Measurements from ENCODE around the gene DIO3. TPM values are rescaled to one million over a fixed set of nuclear protein-coding genes. Genes with fewer than 3 reads are reported as not detected.
A peak's percentile ranks its signal among the peaks of the same experiment; 100 is the strongest.

Gene DIO3
- total RNA-seq, 1 experiment from 2014 or later = not detected

- H3K79me2 ChIP-seq (ENCODE audit: insufficient read depth, low read length) = no peaks in the 10 kb centered on the region
- WGBS (ENCODE audit: extremely low coverage, insufficient read length, low lambda C conversion rate) = no CpG with 5 or more reads among the region's 17 CpGs
- H3K27me3 ChIP-seq (ENCODE audit: insufficient read depth, low read length) = no peaks in the 10 kb centered on the region
- H3K79me1 ChIP-seq (ENCODE audit: insufficient read depth, low read depth, low read length, poor library complexity, severe bottlenecking) = no peaks in the 10 kb centered on the region
- H3K27ac ChIP-seq (ENCODE audit: insufficient read length, low read depth, low read length) = no peak overlapping the region
- no peak overlapping the region for H2BK5ac ChIP-seq (ENCODE audit: insufficient read length, low read length)
- no peak overlapping the region for H3K18ac ChIP-seq (ENCODE audit: insufficient read length, low read depth, low read length)
- no peak for DNase-seq
- no peak overlapping the region for H2BK20ac ChIP-seq (ENCODE audit: low read depth, low read length, poor library complexity, severe bottlenecking)
- no peak overlapping the region for H4K5ac ChIP-seq (ENCODE audit: insufficient read length, low read depth, low read length)
- H3K9ac ChIP-seq (ENCODE audit: extremely low read depth, insufficient read length, low read length) = no peak overlapping the region
- H2AK5ac ChIP-seq (ENCODE audit: insufficient read length, low read length) = no peak overlapping the region
- H3K56ac ChIP-seq (ENCODE audit: insufficient read length, low read depth, low read length) = no peak overlapping the region
- no peaks in the 10 kb centered on the region for H3K23me2 ChIP-seq (ENCODE audit: insufficient read length, low read depth, low read length, poor library complexity, severe bottlenecking)
- H3K27ac Mint-ChIP-seq = peak overlapping the region in 1 of 3 experiments; percentile 44; a peak in 1 of 7 replicates
- peaks cover 3% of the 10 kb centered on the region for H4K20me1 ChIP-seq (ENCODE audit: control insufficient read depth, insufficient read depth, insufficient read length)
- H3K4me1 Mint-ChIP-seq = 0 out of 4 replicates have a peak, but pooled peaks cover 0 to 4% of the 10 kb centered on the region in 2 experiments
- H3T11ph ChIP-seq (ENCODE audit: low read length) = no peak overlapping the region
- H2BK120ac ChIP-seq (ENCODE audit: low read depth, low read length, poor library complexity, severe bottlenecking) = no peak overlapping the region
- no peak overlapping the region for H3K4me2 ChIP-seq (ENCODE audit: insufficient read depth, insufficient read length, low read length)
- H2BK12ac ChIP-seq (ENCODE audit: insufficient read length, low read depth, low read length) = no peak overlapping the region
- H3K27me3 Mint-ChIP-seq (ENCODE audit: low read depth) = peaks cover 21% of the 10 kb centered on the region
- no peaks in the 10 kb centered on the region; a peak in 1 of 5 replicates for H3K9me3 Mint-ChIP-seq
- no peak overlapping the region for H2AFZ ChIP-seq (ENCODE audit: low read length)
- no peak overlapping the region for H3K4me3 Mint-ChIP-seq
- H3K36me3 Mint-ChIP-seq (ENCODE audit: insufficient read depth in 1 of 3, low read depth in 3 of 3) = no peaks in the 10 kb centered on the region; a peak in 1 of 7 replicates
- no peak overlapping the region for H3K23ac ChIP-seq (ENCODE audit: insufficient read length, low read depth, low read length)
- H3K9me3 ChIP-seq (ENCODE audit: control insufficient read depth, low read depth, low read length) = no peaks in the 10 kb centered on the region
- H3K4ac ChIP-seq (ENCODE audit: low read depth, low read length) = no peak overlapping the region
- no peak overlapping the region for H4K8ac ChIP-seq (replicated peaks; ENCODE audit: insufficient read length, low read depth, low read length)
- no peak overlapping the region for H4K91ac ChIP-seq (ENCODE audit: insufficient read length, low read depth, low read length)
- no peaks in the 10 kb centered on the region for H3K4me1 ChIP-seq (ENCODE audit: insufficient read depth, low read length)
- no peak overlapping the region; the same call in 1 of the 2 replicates for H3K14ac ChIP-seq (ENCODE audit: insufficient read depth, low read length)
- H2BK15ac ChIP-seq (ENCODE audit: low read depth, low read length) = no peak overlapping the region
- no peak for TF ChIP-seq CTCF (conservative IDR thresholded peaks at IDR 0.05)
These were observed 25.5 kb downstream of the DIO3 start for GRCh38 chr14:101586531-101587430.

Data from H9 (cell line).